Stimulated activated effector memory CD8-positive, alpha-beta T cell treated with anti-CD3 and anti-CD28 coated beads, Interleukin-12 subunit alpha, Interleukin-12 subunit beta, amount 100 ng/mL, for 72 hours (primary cell): Measurements from ENCODE around the gene SLC4A1.

ENCODE experiments used
- ATAC-seq: fragments of 150-1000 bp; cut with Tn5 transposase; 2 replicates; pipeline ENCODE4 v1.10.0; 2021
- DNase-seq, 2 donors: peaks; one replicate each; pipeline ENCODE4 v3.0.0; 2021 to 2022; ENCODE audit warnings: low spot score in 2 of 2
- H3K27ac Mint-ChIP-seq: one replicate; pipeline ENCODE4 v1.8.0; 2022; ENCODE audit warnings: mild to moderate bottlenecking, mixed read lengths
- H3K36me3 Mint-ChIP-seq: one replicate; pipeline ENCODE4 v1.8.0; 2022; ENCODE audit warnings: mild to moderate bottlenecking, mixed read lengths
- H3K4me1 Mint-ChIP-seq: one replicate; pipeline ENCODE4 v1.8.0; 2022; ENCODE audit warnings: mixed read lengths
- H3K4me3 Mint-ChIP-seq: one replicate; pipeline ENCODE4 v1.8.0; 2022; ENCODE audit warnings: mild to moderate bottlenecking, mixed read lengths
- H3K9me3 Mint-ChIP-seq: one replicate; pipeline ENCODE4 v1.8.0; 2022; ENCODE audit warnings: mixed read lengths

SLC4A1 gene

DNA sequence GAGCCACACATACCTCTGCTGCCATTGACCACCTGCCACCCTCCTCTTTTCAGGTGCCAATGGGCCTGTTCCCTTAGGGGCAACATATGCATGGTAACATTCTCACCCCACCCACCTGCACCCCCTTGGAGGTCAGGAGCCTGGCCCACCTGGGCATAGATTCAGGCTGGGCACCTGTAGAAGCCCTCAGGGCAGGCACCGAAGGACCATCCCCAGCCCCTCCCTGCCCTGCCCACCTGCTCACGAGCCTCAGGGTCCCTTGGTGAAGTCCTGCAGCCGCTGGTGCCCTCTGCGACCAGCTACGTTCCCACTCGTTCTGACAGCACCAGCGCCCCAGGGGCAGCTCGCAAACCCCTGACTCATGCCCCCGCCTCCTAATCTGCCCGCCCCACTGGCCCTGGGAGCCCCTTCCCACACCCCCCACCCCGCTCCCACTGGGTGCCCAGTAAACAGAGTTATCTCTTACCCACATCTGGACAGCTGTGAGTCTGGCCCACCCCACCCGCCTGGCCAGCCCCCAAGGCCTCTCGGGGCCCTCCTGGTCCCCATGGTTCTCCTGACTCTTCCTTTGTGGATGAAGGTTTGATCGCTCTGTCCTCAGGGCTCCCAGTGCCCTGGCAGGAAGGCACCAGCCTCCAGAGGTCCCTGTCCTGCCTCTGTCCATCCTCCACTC, at the start of gene SLC4A1:
TSS of gene SLC4A1 (minus strand) at position 318 of the 673 bp plus-strand sequence. CDS start 5,269 bp downstream, outside the sequence.
- DNase-seq (no peak), ATAC-seq (no peak)
- Mint-ChIP-seq H3K27ac (no peak within 1 kb of the TSS), H3K36me3 (no peaks in the 10 kb centered on the region), H3K9me3 (no peaks in the 10 kb centered on the region), H3K4me1 (no peaks in the 10 kb centered on the region), H3K4me3 (no peak within 1 kb of the TSS)

DNA sequence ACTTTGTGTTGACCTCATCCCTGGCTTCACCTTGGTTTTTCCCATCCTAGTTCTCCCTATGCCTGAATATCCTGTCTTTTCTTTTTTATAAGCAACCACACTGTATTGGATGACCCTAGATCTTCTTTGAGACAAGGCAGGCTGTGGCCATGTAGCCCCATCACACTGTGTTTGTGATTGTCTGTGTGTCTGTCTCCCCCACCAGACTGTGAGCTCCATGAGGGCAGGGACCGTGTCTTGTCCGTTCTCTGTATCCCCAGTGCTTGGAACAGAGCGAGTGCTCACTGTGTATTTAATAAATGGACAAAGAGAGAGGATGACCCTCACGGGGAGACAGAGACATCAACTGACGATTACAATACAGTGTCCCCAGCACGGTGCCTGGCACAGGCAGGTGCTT, 49.6 kb upstream of the SLC4A1 start:
- H3K4me3 Mint-ChIP-seq: no peak overlapping the region
- ATAC-seq: no peak
- H3K4me1 Mint-ChIP-seq: peaks cover 30% of the 10 kb centered on the region
- H3K9me3 Mint-ChIP-seq: no peaks in the 10 kb centered on the region
- no peak for DNase-seq
- H3K27ac Mint-ChIP-seq: no peak overlapping the region
- H3K36me3 Mint-ChIP-seq: peaks cover 28% of the 10 kb centered on the region

DNA sequence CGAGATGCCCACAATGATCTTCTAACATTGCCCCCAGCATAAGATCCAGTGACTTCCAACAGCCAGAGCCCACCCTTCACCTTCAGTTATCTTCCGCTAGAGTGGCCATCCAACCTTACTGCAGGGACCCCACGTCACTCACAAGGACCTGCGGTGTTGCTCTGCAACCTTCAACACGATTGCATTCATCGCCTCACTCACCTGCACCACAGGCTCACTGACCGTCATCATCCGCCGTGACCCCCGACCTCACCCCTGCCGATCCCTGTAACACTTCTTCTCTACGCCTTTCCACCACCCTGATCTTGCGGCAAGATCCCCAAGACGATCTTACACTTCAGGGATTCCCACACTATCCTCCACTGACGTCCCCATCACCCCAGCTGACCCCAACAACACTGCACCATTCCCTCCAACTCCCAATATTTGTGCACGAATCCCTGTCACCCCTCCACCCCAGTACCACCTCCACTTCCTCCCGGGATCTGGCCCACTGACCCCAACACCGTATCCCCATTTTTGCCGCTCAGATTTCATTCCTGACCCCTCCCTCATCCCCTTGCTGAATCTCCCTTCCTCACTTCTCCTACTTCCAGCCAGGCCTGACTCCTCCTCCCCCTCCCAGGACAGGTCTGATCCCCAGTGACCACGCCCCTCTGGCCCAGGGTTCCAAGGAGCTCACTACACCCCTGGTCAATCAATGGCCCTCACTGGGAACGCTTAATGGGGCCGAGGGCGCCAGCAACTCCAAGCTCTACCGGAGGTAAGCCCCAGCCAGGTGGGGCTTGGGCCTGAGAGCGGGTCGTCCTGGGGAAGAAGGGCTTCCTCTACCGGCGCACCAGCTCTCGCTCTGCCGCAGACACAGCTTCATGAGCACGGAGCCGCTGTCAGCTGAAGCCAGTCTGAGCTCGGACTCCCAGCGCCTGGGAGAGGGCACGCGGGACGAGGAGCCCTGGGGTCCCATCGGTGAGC, 48.1 kb upstream of the SLC4A1 start:
- H3K4me3 Mint-ChIP-seq: peak overlapping the region; percentile 72
- ATAC-seq (no peak), DNase-seq (no peak)
- peaks cover 19% of the 10 kb centered on the region for H3K4me1 Mint-ChIP-seq
- peaks cover 13% of the 10 kb centered on the region for H3K36me3 Mint-ChIP-seq
- H3K9me3 Mint-ChIP-seq: no peaks in the 10 kb centered on the region
- H3K27ac Mint-ChIP-seq: no peak overlapping the region

DNA sequence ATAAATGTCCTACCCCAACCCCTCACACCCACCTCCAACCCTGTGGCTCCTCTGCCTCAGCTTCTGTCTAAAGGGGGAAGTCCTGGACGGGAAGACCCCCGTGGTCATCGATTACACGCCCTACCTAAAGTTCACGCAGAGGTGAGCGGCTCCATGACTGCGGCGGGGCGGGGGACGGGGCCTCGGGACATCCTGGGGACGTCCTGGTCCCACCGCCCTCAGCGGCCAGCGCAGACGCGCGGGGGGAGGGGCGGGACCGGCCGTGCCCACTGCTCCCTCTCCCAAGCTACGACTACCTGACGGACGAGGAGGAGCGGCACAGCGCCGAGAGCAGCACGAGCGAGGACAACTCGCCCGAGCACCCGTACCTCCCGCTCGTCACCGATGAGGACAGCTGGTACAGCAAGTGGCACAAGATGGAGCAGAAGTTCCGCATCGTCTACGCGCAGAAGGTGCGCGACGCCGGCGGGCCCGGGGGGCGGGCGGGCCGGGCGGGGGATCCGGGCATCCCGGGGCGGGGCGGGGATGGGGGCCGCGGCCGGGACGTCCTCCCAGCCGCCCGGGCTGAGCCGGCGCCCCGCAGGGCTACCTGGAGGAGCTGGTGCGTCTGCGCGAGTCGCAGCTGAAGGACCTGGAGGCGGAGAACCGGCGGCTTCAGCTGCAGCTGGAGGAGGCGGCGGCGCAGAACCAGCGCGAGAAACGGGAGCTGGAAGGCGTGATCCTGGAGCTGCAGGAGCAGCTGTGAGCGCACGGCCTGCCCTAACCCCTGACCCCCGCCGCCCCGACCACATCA, 47.1 kb upstream of the SLC4A1 start:
- Mint-ChIP-seq H3K9me3 (no peaks in the 10 kb centered on the region), H3K4me3 (peak overlapping the region; percentile 72), H3K27ac (no peak overlapping the region), H3K36me3 (peaks cover 7% of the 10 kb centered on the region), H3K4me1 (peaks cover 18% of the 10 kb centered on the region)
- DNase-seq (no peak), ATAC-seq (peak; percentile 65)

DNA sequence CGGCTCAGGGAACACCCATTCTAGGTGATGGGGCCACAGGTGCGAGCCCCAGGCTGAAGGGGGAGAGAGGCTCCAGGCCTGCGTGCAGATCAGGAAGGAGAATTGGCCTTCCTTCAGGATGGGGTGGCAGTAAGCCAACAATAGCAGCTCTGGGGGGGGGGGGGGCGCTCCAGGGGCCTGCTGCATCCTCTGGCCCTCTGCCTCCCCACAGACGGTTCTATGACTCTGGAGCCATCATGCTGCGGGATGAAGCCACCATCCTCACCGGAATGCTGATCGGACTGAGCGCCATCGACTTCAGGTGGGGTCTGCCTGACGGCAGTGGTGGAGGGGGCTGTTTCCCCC, 46.6 kb upstream of the SLC4A1 start:
- H3K4me3 Mint-ChIP-seq: peak overlapping the region; percentile 72
- H3K9me3 Mint-ChIP-seq: no peaks in the 10 kb centered on the region
- H3K4me1 Mint-ChIP-seq: peaks cover 24% of the 10 kb centered on the region
- peaks cover 4% of the 10 kb centered on the region for H3K36me3 Mint-ChIP-seq
- no peak for DNase-seq
- no peak overlapping the region for H3K27ac Mint-ChIP-seq
- ATAC-seq: no peak

DNA sequence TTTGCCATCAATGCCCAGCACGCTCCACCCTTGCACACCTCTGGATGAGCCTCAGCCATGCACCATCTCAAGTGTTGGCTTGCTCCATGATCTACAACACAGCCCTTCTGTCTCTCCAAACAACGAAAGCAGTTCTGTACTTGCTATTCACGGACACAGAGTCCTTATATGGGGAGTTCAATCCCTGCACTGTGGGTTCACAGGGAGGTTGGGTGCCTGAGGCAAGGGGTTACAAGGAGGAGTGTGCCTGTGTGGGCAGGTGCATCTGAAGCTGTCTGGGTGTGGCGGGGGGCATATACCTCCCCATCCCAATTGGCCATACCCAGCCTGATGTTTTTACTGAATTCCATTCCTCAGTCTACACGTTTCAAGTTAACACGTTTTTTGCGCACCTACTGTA, 46.1 kb upstream of the SLC4A1 start:
- Mint-ChIP-seq H3K27ac (no peak overlapping the region), H3K36me3 (no peaks in the 10 kb centered on the region), H3K9me3 (no peaks in the 10 kb centered on the region), H3K4me3 (peak overlapping the region; percentile 72), H3K4me1 (peaks cover 28% of the 10 kb centered on the region)
- DNase-seq (no peak), ATAC-seq (no peak)

DNA sequence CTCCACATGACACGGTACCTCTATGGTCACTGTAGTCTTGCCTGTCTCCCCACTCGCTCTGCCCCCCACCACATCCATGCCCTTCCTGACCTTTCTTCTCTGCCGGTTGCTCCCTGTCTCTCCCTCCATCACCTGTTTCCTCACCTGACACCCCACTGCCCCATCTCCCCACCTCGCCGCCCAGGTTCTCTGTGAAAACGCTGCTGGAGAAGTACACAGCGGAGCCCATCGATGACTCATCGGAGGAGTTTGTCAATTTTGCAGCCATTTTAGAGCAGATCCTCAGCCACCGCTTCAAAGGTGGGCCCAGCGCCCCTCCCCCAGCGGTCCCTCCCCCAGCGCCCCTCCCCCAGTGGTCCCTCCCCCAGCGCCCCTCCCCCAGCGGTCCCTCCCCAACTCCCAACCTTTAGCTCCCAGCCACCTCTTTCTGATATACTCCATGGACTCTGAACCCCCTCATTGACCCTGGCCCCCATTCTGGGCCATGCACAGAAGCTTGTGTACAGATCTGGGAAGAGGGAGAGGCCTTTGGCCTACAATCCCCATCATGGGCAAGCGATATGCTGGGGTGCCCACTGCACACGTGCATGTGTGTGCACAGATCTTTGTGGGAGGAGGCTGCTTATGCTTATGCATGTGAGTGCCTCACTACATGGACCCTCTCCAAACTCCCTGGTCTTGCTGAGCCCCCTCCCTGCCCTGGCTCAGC, 44.6 kb upstream of the SLC4A1 start:
- Mint-ChIP-seq H3K36me3 (no peaks in the 10 kb centered on the region), H3K9me3 (no peaks in the 10 kb centered on the region), H3K27ac (no peak overlapping the region), H3K4me1 (peaks cover 32% of the 10 kb centered on the region), H3K4me3 (no peak overlapping the region)
- DNase-seq (no peak), ATAC-seq (no peak)

DNA sequence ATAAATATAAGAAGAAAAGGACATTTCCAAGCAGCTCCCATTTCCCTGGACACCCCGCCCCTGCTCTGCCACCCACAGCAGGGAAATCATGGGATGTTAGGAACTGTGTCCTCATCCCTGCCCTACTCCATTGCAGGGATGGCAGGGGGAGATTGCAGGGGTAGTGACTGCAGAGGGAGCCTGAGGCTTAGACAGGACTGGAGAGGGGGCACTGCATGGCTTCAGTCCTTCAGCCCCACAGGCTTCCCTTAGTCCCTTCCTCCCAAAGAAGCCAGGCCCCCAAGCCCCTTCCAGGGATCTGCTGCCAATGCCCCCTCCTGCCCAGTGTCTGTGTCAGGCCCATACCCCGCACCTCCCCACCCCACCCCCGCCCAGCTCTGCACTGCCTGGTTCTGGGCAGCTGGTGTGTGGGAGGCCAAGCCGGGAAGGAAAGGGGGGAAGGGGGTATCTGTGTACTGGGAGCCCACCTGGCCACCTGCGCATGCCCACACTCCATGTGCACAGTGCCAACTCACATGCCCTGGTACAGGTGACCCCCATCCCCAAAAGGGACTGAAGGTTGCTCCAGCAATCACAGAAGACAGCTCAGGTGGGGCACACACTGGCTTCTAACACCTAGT, 43.7 kb upstream of the SLC4A1 start:
- no peak for ATAC-seq
- Mint-ChIP-seq H3K4me1 (peaks cover 41% of the 10 kb centered on the region), H3K9me3 (no peaks in the 10 kb centered on the region), H3K27ac (no peak overlapping the region), H3K36me3 (no peaks in the 10 kb centered on the region), H3K4me3 (no peak overlapping the region)
- DNase-seq: no peak

DNA sequence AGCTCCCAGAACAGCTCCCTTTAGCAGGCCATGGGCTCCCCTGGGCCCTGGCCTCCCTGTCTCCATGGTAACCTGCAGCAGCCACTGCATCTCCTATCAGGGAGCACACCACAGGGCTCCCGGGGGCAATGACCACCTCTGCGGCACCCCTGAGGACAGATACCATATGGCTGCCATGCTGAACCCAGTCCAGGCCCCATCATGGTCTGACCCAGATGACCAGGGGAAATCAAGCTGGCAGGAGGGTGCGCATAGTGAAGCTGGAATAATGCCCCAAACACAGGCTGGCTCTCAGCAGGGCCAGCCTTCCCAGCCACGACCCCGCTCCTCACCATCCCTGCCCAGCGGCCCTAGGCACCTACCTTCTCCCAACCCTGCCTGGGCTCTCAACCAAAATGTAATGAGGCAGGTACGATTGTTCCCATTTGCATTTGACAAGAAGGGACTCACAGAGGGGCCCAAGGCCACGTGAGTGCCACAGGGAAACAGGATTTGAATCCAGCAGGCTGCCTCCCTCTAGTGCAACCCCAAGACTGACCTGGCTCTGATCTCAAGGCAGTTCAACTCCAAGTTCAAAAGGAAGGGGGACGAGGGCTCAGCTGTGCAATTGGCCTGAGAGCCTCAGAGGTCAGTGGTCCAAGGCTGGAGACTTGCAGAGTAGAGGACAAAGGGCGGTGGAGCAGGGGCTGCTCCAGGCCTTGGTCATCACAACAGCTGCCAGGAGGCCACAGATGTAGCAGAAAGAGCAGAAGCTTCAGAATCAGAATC, 42.9 kb upstream of the SLC4A1 start:
- no peak for ATAC-seq

DNA sequence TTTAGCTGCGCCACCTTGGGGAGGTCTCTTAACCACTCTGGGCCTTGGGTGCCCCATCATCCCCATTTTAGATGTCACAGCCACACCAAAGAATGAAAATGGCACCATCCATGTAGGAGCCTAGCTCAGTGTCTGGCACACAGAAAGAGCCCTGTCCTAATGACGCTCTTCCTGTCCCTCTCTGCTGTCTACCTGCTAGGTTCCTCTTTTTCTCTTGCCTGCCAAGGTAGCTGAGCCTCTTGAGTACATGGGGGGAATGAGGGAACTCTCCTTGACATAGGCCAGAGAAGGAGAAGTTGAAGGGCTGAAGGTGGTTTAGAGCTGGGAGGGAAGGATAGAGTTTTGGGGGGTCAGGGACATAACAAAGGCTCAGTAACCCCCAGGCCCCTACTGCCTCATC, 42.3 kb upstream of the SLC4A1 start:
- H3K9me3 Mint-ChIP-seq: no peaks in the 10 kb centered on the region
- no peak overlapping the region for H3K27ac Mint-ChIP-seq
- ATAC-seq: no peak
- no peaks in the 10 kb centered on the region for H3K36me3 Mint-ChIP-seq
- peak overlapping the region; percentile 32 for H3K4me3 Mint-ChIP-seq
- H3K4me1 Mint-ChIP-seq: peaks cover 30% of the 10 kb centered on the region
- DNase-seq: no peak

More for the DNA sequence above, 42.9 kb upstream of the SLC4A1 start:
- no peak for DNase-seq
- no peak overlapping the region for H3K27ac Mint-ChIP-seq
- H3K36me3 Mint-ChIP-seq: no peaks in the 10 kb centered on the region
- H3K4me3 Mint-ChIP-seq: no peak overlapping the region
- no peaks in the 10 kb centered on the region for H3K9me3 Mint-ChIP-seq
- peaks cover 35% of the 10 kb centered on the region for H3K4me1 Mint-ChIP-seq

DNA sequence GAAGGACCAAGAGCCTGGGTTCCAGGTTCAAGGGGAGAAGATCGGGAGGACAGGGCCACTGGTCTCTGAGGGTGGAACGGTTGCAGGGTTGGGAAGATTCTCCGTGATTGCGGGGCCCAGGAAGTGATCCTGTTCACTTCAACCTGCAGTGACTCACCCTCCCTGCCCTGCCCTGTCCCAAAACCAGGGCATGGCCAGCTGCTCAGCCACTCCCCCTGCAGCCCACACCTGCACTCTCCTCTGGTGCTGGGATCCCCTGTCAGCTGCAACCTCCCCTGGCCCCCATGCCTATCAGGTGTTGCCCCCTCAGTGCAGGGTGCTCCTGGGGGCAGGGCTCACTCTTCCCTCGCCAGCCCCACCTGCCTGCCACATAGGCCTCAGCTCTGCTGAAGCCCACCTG, 41.5 kb upstream of the SLC4A1 start:
- no peaks in the 10 kb centered on the region for H3K36me3 Mint-ChIP-seq
- H3K4me1 Mint-ChIP-seq: peaks cover 30% of the 10 kb centered on the region
- H3K4me3 Mint-ChIP-seq: peak overlapping the region; percentile 32
- ATAC-seq: no peak
- no peaks in the 10 kb centered on the region for H3K9me3 Mint-ChIP-seq
- no peak overlapping the region for H3K27ac Mint-ChIP-seq
- DNase-seq: no peak

DNA sequence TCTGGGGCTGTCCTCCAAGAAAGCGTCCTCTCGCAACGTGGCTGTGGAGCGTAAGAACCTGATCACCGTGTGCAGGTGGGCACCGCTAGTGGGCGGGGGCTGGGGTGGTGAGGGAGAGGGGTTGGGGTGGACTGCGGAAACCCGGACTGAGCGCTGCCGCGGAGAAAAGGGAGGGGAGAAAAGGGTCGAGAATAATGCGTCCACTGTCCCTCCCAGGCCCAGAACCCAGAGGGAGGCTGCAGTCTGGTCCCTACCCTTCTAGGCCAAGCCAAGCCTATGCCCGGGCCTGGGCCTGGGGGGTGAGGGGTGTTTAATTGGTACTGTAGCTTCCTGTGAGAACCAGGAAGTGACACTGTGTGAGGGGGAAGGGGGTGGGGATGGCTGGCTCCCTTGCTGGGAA, 40.9 kb upstream of the SLC4A1 start:
- DNase-seq (no peak), ATAC-seq (no peak)
- Mint-ChIP-seq H3K4me1 (peaks cover 33% of the 10 kb centered on the region), H3K36me3 (no peaks in the 10 kb centered on the region), H3K27ac (no peak overlapping the region), H3K9me3 (no peaks in the 10 kb centered on the region), H3K4me3 (peak overlapping the region; percentile 32)

DNA sequence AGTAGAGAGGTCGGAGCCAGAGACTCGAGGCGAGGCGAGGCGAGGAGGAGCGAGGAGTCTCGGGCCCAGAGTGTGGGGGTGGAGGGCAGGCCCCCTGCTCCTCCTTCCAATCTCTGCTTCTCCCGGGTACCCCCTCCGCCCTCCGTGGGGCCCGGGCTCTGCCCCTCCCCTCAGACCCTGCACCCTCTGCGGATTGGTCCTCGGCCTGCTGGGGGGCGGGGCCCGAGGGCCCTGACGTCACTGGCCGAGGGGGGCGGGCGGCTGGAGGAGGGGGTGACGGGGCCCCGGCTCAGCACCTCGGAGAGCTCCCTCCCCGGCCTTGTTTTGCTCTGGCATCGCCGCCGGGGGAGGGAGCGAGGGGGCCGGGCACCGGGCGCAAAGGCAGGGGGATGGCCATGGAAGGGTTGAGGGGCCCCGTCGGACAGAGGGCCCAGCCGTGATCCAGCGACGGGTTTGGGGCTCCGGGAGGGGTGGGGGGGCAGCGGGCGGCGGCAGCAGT, 40.4 kb upstream of the SLC4A1 start, which contains the start of gene RUNDC3A:
TSS of gene RUNDC3A (plus strand) at position 282 of the 499 bp plus-strand sequence. CDS start 232 bp downstream, outside the sequence.
- Mint-ChIP-seq H3K4me3 (peak within 1 kb of the TSS; percentile 32), H3K4me1 (peaks cover 34% of the 10 kb centered on the region), H3K36me3 (no peaks in the 10 kb centered on the region), H3K27ac (no peak within 1 kb of the TSS), H3K9me3 (no peaks in the 10 kb centered on the region)
- ATAC-seq (peak; percentile 90), DNase-seq (peak; percentile 82 to 89)
